Measurements from ENCODE around the gene MTUS2.

Gene MTUS2

GRCh38 chr13:29435125-29435911, 615.2 kb downstream of the MTUS2 start:
- in situ Hi-C loops (cut with MboI; ENCODE audit: low sequenced_read_pairs), result no loop called here

- in situ Hi-C loops (cut with MboI; ENCODE audit: low sequenced_read_pairs), result no loop called here
These were observed 616.2 kb downstream of the MTUS2 start for GRCh38 chr13:29436291-29436690.

DNA sequence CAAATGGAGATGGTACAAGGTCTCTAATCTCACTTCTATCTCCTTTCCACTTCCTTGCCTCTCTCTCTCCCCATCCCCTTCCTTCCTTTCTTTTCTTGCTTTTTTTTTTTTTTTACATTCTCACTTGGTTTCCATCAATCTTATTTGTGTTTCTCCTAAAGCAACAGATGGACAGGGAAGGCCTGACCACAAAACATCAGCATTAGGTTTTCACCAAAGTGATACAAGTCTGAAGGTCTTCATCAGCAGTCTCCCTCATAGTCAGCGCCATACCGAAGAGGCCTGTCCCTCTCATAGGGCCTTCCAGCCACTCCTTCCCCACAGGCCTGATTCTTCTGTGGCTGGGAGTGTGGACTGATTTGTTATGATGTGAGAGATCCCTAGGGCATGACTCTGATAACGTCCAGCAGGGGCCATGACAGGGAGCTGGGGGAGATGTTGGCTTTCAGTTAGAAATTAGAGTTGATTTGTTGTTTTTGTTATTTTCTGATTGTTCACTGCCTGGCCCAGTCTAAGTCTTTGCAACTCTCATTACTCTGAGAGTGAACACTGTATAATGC, 616.7 kb downstream of the MTUS2 start:
- in situ Hi-C loops (cut with MboI; ENCODE audit: low sequenced_read_pairs), result no loop called here

DNA sequence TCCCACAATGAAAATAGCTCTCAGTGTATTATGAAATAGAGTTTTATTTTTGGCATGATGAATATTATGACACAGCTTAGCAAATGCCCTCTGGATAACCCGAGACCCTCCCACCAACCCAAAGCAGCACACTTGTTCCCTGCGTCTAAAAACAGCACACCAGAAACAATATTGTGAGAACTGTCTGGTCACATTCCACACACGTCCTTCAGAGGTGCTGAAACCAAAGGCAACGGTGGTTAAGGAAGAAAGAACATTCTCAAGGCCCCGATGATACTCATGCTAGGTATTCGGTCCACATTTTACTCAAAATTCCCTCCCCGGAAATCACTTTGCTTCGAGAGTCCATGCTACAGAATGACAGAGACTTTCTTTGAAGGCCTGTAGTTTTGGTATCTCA, 618.6 kb downstream of the MTUS2 start:
- in situ Hi-C loops (cut with MboI; ENCODE audit: low sequenced_read_pairs), result no loop called here

DNA sequence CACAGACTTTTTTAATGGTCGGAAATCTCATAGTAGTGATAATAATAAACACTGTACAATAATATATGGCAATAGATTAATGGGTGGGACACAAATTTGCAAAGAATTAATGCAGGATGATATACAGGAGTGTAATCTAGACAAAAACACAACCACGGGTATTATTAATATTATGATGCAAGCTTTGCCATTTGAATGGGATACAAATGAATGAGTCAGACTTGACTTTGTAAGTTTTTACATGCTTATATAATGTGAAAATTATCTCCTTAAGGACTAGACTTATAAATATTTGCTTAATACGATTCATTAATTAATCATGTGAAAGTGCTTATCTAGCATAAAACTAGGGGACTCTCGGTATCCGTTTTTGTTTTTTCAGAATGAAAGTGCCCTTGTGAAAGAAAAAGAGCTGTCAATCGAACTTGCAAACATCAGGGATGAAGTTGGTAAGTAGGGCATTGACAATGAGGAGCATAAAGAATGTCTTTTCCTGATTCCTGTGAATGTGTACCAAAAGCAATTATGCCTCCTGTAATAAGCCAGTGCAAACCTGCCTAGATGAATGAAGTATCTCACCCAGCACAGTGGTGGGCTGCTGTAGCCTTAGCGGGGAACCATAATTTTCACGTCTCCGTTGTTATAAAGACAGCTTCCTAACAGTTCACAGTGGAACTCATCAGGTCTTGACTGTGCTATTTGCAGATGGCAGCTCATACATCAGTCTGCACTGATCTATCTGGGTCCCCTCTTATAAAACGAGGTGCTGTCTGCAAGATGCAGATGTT, 619.7 kb downstream of the MTUS2 start:
- in situ Hi-C loops (cut with MboI; ENCODE audit: low sequenced_read_pairs), result no loop called here

DNA sequence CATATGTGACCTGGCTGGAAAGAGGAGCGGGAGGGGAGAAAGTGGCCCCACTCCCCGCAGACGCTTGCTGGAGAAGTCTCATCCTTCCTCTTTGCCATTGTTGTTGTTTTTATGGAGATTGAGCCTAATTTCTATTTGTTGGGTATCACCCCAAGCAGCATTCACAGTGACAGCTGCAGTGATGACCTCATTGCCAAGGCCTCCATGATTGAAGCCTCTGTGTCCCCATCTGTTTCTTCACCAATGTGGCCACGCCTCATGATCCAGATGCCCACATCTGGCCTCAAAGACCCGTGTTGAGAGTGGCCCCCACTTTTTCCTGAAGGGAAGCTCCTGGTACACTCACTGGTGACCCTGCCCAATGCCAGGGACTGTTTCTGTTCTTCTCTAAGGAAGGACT, 621.2 kb downstream of the MTUS2 start:
- in situ Hi-C loops (cut with MboI; ENCODE audit: low sequenced_read_pairs), result no loop called here

- in situ Hi-C loops (cut with MboI; ENCODE audit: low sequenced_read_pairs), result no loop called here
These were observed 625.9 kb downstream of the MTUS2 start for GRCh38 chr13:29446016-29446415.

- in situ Hi-C loops (cut with MboI; ENCODE audit: low sequenced_read_pairs), result no loop called here
These were observed 628.0 kb downstream of the MTUS2 start for GRCh38 chr13:29448174-29448573.

- in situ Hi-C loops (cut with MboI; ENCODE audit: low sequenced_read_pairs), result no loop called here
These were observed 629.6 kb downstream of the MTUS2 start for GRCh38 chr13:29449726-29450125.

- in situ Hi-C loops (cut with MboI; ENCODE audit: low sequenced_read_pairs), result no loop called here
These were observed 631.8 kb downstream of the MTUS2 start for GRCh38 chr13:29451976-29452375.

DNA sequence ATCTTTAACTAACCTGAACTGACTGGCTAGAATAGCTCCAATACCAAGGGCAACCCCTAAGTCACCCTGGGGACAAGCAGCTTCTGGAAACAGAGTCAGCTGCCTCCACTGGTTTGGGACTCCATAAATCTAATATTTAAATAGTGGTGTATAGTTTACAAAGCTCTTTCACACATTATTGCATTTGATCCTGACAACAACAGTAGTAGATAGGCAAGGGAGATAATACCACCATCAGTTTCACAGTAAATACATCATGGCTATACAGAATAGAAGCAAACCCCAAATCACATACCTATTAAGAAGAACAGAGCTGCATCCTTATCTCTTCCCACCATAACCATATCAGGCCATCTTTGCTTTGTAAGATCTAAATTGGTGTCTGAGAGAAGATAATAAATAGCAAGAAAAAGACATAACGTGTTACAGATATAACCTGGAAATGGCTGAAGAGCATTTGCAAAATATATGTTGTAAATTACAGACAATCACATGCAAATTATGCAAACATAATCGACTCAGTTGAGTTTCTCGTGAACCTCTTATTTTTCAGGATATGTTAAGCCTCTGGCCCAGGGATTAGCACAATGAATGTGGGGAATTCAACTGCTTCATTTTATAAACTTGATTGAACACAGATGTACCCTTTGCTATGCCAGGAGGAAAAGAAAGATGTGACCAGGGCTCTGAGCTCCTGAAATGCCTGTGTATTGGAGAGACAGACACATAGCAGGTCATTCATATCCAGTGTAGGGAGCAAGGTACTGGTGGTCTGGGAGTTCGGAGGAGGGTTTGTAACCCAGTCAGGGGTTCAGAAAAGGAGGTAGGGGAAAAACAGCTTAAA, 632.9 kb downstream of the MTUS2 start:
- in situ Hi-C loops (cut with MboI; ENCODE audit: low sequenced_read_pairs), result no loop called here

GRCh38 chr13:29453617-29454011, 633.5 kb downstream of the MTUS2 start:
- in situ Hi-C loops (cut with MboI; ENCODE audit: low sequenced_read_pairs), result no loop called here

GRCh38 chr13:29454931-29455481, 634.9 kb downstream of the MTUS2 start:
- in situ Hi-C loops (cut with MboI; ENCODE audit: low sequenced_read_pairs), result no loop called here

GRCh38 chr13:29456419-29456818, 636.3 kb downstream of the MTUS2 start:
- in situ Hi-C loops (cut with MboI; ENCODE audit: low sequenced_read_pairs), result no loop called here

- in situ Hi-C loops (cut with MboI; ENCODE audit: low sequenced_read_pairs), result no loop called here
These were observed 637.2 kb downstream of the MTUS2 start for GRCh38 chr13:29457299-29457698.

DNA sequence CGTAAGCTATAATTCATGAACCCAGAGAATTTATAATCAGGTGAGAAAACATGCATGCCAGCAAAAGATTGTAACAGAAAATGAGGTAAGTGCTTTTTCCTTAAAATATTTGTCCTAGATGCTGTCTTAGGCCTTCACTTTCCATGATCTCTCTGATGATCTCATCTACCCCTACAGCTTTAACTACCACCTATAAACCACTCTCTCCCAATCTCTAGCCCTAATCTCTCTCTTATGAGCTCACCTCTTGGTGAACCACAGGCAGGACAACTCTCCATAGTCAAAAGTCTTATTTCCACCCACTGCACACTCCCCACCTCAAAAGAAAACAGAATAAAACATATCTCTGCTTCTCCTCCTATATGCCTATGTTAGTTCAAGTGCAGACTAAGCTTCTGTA, 638.3 kb downstream of the MTUS2 start:
- in situ Hi-C loops (cut with MboI; ENCODE audit: low sequenced_read_pairs), result no loop called here

DNA sequence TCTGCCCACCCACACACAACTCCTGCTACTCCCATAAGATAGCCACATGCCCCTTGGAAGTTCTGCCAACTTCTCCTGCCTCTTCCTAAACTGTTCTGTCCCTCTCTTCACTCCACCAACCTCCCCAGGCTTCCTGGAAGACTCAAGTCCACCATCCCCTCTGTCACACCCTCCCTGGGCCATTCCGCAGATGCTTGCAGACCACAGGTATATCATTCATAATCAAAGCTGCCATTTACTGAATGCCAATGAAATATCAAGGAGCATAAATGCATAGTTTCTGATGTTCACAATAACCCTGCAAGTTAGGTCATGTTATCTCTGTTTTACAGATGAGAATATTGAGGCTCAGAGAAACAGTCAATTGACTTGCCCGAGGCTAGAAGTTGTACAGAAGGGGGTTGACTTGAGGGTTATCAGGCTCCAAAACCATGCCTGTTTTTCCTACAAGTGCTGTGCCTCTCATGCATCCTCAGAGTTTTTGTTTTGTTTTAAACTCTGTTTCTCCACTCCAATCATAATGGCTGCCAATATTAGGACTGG, 639.7 kb downstream of the MTUS2 start:
- in situ Hi-C loops (cut with MboI; ENCODE audit: low sequenced_read_pairs), result no loop called here

- in situ Hi-C loops (cut with MboI; ENCODE audit: low sequenced_read_pairs), result no loop called here
These were observed 644.1 kb downstream of the MTUS2 start for GRCh38 chr13:29464105-29464679.

DNA sequence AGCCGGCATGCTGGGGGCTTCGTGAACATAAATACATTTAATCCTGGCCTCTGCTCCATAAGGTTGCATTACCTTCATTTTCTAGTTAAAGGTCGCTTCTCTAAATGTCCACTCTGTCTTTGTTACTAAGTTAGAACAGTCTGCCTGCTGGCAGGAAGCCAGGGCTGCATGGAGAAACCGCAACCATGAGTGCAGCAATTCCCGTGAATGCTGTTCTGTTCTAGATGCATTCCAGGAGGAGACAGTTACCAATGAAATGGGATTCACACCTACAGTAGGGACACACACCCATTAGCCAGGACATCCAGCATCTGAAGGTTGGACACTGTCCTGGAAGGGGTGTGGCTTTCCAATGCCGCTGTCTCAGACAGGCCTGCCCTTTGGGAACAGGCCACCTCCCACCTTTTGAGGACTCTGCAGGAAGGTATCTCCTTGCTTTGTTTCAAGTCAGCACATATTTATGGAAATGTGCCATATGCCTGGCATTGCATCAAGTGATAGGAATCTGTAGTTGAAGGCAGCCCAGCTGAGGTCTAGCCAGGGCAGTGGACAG, 645.7 kb downstream of the MTUS2 start:
- in situ Hi-C loops (cut with MboI; ENCODE audit: low sequenced_read_pairs), result no loop called here

- in situ Hi-C loops (cut with MboI; ENCODE audit: low sequenced_read_pairs), result no loop called here
These were observed 651.4 kb downstream of the MTUS2 start for GRCh38 chr13:29471551-29471950.
